CD14-positive monocyte (primary cell): ENCODE results near the gene CBFB. TPM values are rescaled to one million over a fixed set of nuclear protein-coding genes. Genes with fewer than 3 reads are reported as not detected.

Experiments
- DNase-seq, 3 donors: peaks; one replicate each; pipeline ENCODE4 v3.0.0-alpha.2; 2011 to 2022
- H2AFZ ChIP-seq: 2 replicates; pipeline ENCODE4 v1.6.0; 2012; ENCODE audit warnings: mild to moderate bottlenecking, low read depth, low read length, inconsistent platforms; ENCODE audit not compliant: insufficient read depth, poor library complexity, severe bottlenecking
- H3K27ac ChIP-seq, 2 donors: 1 replicate in 1 of 2; 2 replicates in 1 of 2; pipeline ENCODE4 v1.5.1; 2012 to 2013; ENCODE audit warnings: low read length in 2 of 2, control low read depth in 1 of 2, inconsistent platforms in 1 of 2, low read depth in 1 of 2, mild to moderate bottlenecking in 1 of 2
- H3K27me3 ChIP-seq, 2 donors: one replicate each; pipeline versions ENCODE4 v1.6.0 to v1.6.1; 2011 to 2013; ENCODE audit warnings: low read length in 2 of 2; ENCODE audit not compliant: control insufficient read depth in 2 of 2, insufficient read depth in 2 of 2
- H3K36me3 ChIP-seq, 2 donors: replicated peaks in 1 of 2; 1 replicate in 1 of 2; 2 replicates in 1 of 2; pipeline versions ENCODE4 v1.5.1 to v1.6.1; 2012 to 2013; ENCODE audit warnings: low read length in 2 of 2, control low read depth in 1 of 2, inconsistent platforms in 1 of 2, mild to moderate bottlenecking in 1 of 2; ENCODE audit not compliant: insufficient read depth in 2 of 2, control insufficient read depth in 1 of 2
- H3K4me1 ChIP-seq, 2 donors: 1 replicate in 1 of 2; 2 replicates in 1 of 2; pipeline versions ENCODE4 v1.5.1 to v1.6.1; 2012 to 2013; ENCODE audit warnings: low read length in 2 of 2, control low read depth in 1 of 2, inconsistent platforms in 1 of 2, mild to moderate bottlenecking in 1 of 2, moderate library complexity in 1 of 2; ENCODE audit not compliant: insufficient read depth in 2 of 2, control insufficient read depth in 1 of 2
- H3K4me2 ChIP-seq: replicated peaks from 2 replicates; pipeline ENCODE3; 2012; ENCODE audit warnings: low read length, moderate library complexity, mild to moderate bottlenecking; ENCODE audit not compliant: poor library complexity, severe bottlenecking; ENCODE audit errors: extremely low read depth
- H3K4me3 ChIP-seq, 3 experiments: fragments of 200-600 bp in 1 of 3; sonication (generic) in 1 of 3; replicated peaks in 1 of 3; 1 replicate in 2 of 3; 2 replicates in 1 of 3; pipeline ENCODE4 v1.5.1; 2011 to 2013; ENCODE audit warnings: low read length in 3 of 3, mild to moderate bottlenecking in 3 of 3, control low read depth in 2 of 3, low read depth in 2 of 3, inconsistent platforms in 1 of 3, moderate library complexity in 1 of 3
- H3K79me2 ChIP-seq: 2 replicates; pipeline ENCODE4 v1.6.0; 2012; ENCODE audit warnings: mild to moderate bottlenecking, control low read depth, inconsistent platforms, low read length, moderate library complexity; ENCODE audit not compliant: insufficient read depth
- H3K9ac ChIP-seq: 2 replicates; pipeline ENCODE4 v1.6.0; 2017; ENCODE audit warnings: low read length, mild to moderate bottlenecking; ENCODE audit not compliant: insufficient read depth, poor library complexity, severe bottlenecking
- H3K9me3 ChIP-seq, 2 donors: replicated peaks in 1 of 2; 1 replicate in 1 of 2; 2 replicates in 1 of 2; pipeline versions ENCODE4 v1.5.1 to v1.6.1; 2012 to 2013; ENCODE audit warnings: low read length in 2 of 2, control low read depth in 1 of 2; ENCODE audit not compliant: control insufficient read depth in 1 of 2, insufficient read depth in 1 of 2
- H4K20me1 ChIP-seq: 2 replicates; pipeline ENCODE4 v1.6.0; 2012; ENCODE audit warnings: mild to moderate bottlenecking, low read length, control low read depth, moderate library complexity; ENCODE audit not compliant: insufficient read depth
- H3K27ac Mint-ChIP-seq, 7 donors: one replicate each; pipeline ENCODE4 v1.8.0; 2020; ENCODE audit warnings: mild to moderate bottlenecking in 7 of 7, mixed read lengths in 7 of 7, moderate library complexity in 6 of 7, inconsistent platforms in 2 of 7
- H3K27me3 Mint-ChIP-seq, 3 donors: one replicate each; pipeline ENCODE4 v1.8.0; 2021 to 2022; ENCODE audit warnings: low read depth in 3 of 3, mild to moderate bottlenecking in 3 of 3, mixed read lengths in 3 of 3, moderate library complexity in 3 of 3, inconsistent platforms in 1 of 3
- H3K36me3 Mint-ChIP-seq, 2 donors: one replicate each; pipeline ENCODE4 v1.8.0; 2020; ENCODE audit warnings: mixed read lengths in 2 of 2, inconsistent platforms in 1 of 2, mild to moderate bottlenecking in 1 of 2
- H3K4me1 Mint-ChIP-seq: one replicate; pipeline ENCODE4 v1.8.0; 2020; ENCODE audit warnings: mild to moderate bottlenecking, mixed read lengths
- H3K4me3 Mint-ChIP-seq, 2 donors: one replicate each; pipeline ENCODE4 v1.8.0; 2020; ENCODE audit warnings: mild to moderate bottlenecking in 2 of 2, mixed read lengths in 2 of 2, moderate library complexity in 1 of 2
- H3K9me3 Mint-ChIP-seq, 7 donors: one replicate each; pipeline ENCODE4 v1.8.0; 2020 to 2022; ENCODE audit warnings: mixed read lengths in 7 of 7, mild to moderate bottlenecking in 6 of 7, moderate library complexity in 6 of 7, inconsistent platforms in 2 of 7
- WGBS: methylation state at CpG from one replicate; pipeline ENCODE4 v1.1.5; 2013; ENCODE audit warnings: missing lambda C conversion rate; ENCODE audit not compliant: insufficient coverage; 5-methylcytosine and 5-hydroxymethylcytosine counted together
- intact Hi-C, 2 donors: fragments of 100-400 bp; cut with micrococcal nuclease; formaldehyde crosslinking; loops; one replicate each; pipeline versions ENCODE4 v1.15.0 to v1.15.1; 2023
- polyA plus RNA-seq, 3 donors: library from polyadenylated mRNA; depleted of rRNA in 1 of 3; unstranded in 2 of 3; stranded (reverse) in 1 of 3; fragments of 300-500 nt in 2 of 3; fragments of >200 nt in 1 of 3; fragmentation: Illumina TruSeq in 2 of 3; gene quantifications; 1 replicate in 2 of 3; 2 replicates in 1 of 3; pipeline ENCODE4 v1.2.3, GENCODE V29; 2012 to 2021
- TF ChIP-seq, protein P1 (sequence below): fragments of 200-600 bp; IDR thresholded peaks from one replicate; pipeline ENCODE4 v1.8.0; 2022; ENCODE audit warnings: antibody characterized with exemption, mild to moderate bottlenecking

Gene CBFB
- polyA plus RNA-seq, 3 donors: 28.3 to 45.4 (median 29.5) TPM

DNA sequence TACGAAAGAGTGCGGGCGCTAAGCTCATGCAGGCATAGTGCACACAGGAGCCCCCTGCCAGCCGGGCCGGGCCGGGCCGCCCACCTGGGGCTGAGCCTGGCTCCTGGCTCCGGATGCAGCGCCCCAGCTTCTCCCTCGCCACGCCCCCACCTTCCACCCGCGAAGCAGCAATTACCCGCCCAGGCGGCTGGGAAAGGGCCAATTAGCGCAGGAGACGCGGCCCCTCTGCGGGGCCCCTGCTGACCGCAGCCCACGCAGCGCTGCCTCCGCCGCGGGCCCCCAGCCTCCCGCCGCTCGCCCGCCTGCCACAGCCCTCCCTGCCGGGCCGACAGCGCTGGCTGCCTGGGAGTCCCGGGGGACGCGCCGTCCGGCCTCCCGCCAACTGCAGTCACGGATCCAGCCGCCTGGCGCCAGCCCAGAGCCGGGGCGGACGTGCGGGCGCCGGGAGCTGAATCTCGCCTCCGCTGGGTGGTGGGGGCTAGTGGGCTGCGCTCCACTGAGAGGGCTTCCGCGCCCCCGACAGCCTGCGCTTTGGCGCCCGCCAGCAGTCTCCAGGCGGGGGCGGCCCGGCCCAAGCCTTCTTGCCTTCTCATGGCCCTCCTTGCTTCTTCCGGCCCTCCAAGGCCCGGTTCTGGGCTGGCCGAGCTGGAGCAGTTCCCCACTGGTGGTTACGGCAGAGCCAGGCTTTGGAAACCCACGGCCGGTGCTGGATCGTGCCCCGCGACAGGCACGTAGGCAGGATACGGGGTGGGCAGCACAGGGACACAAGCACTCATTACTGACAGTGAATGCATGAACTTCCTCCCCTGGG is 14.9 kb upstream of the CBFB start:
- peaks cover 8 to 14% of the 10 kb centered on the region in 2 donors for H3K4me1 ChIP-seq
- WGBS: under 1% methylated on average over 67 of the region's 70 CpGs
- TF ChIP-seq, protein P1, sequence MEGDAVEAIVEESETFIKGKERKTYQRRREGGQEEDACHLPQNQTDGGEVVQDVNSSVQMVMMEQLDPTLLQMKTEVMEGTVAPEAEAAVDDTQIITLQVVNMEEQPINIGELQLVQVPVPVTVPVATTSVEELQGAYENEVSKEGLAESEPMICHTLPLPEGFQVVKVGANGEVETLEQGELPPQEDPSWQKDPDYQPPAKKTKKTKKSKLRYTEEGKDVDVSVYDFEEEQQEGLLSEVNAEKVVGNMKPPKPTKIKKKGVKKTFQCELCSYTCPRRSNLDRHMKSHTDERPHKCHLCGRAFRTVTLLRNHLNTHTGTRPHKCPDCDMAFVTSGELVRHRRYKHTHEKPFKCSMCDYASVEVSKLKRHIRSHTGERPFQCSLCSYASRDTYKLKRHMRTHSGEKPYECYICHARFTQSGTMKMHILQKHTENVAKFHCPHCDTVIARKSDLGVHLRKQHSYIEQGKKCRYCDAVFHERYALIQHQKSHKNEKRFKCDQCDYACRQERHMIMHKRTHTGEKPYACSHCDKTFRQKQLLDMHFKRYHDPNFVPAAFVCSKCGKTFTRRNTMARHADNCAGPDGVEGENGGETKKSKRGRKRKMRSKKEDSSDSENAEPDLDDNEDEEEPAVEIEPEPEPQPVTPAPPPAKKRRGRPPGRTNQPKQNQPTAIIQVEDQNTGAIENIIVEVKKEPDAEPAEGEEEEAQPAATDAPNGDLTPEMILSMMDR: peak; percentile 41
- intact Hi-C loops: no loop called here
- no peaks in the 10 kb centered on the region for H4K20me1 ChIP-seq
- H3K9me3 ChIP-seq: peaks cover 0 to 7% of the 10 kb centered on the region in 2 donors
- H2AFZ ChIP-seq: peak overlapping the region; percentile 80
- H3K27ac Mint-ChIP-seq: no peak overlapping the region
- peak overlapping the region; percentile 73 for H3K4me2 ChIP-seq
- H3K27me3 Mint-ChIP-seq: peaks cover 45 to 54% (median 49%) of the 10 kb centered on the region in 3 donors
- peak overlapping the region; percentile 64 for H3K9ac ChIP-seq
- peak overlapping the region; percentile 76 to 90 for H3K4me3 Mint-ChIP-seq
- H3K36me3 Mint-ChIP-seq: peaks cover 0 to 3% of the 10 kb centered on the region in 2 donors
- H3K9me3 Mint-ChIP-seq: peaks cover 0 to 7% (median 2%) of the 10 kb centered on the region in 7 donors
- H3K36me3 ChIP-seq: no peaks in the 10 kb centered on the region
- DNase-seq: peak in 2 of 3 donors; percentile 11 to 28
- peak overlapping the region; percentile 21 to 72 (median 29) for H3K4me3 ChIP-seq
- peaks cover 10% of the 10 kb centered on the region for H3K4me1 Mint-ChIP-seq
- H3K27ac ChIP-seq: no peak overlapping the region
- no peaks in the 10 kb centered on the region for H3K79me2 ChIP-seq
- H3K27me3 ChIP-seq: peaks cover 14 to 48% of the 10 kb centered on the region in 2 donors

DNA sequence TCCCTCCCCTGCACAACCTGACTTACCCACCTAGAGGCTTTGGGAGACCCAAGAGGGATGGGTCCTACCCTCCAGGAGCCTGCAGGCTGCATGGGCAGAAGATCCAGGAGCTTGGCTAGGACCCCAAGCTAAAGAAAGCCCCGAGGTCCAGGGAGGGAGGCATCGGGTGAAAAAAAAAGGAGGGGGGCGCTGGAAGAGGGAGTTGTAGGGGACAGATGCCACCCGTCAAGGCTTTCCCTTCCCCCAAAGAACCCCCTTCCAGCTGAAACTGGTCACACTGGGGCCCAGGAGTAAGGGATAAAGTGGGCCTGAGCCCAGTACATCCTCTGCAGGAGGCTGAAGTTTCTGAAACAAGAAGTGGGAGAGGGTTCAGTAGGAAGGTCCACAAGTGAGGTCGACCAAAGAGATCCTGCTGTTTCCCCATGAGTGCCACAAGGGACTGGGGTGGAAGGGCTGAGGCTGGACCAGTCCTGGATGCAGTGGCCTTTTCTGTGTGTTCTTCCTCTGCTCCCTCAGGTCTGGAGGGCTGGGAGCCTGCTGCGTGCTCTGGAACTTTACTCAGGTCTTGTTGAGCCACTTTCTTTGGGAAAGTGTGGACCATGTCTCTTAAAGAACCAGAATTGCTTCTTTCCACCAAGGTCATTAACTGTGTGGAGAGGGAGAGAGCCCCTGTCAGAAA is 14.2 kb upstream of the CBFB start:
- Histone ChIP-seq H3K4me2 (peak overlapping the region; percentile 73), H3K9me3 (peaks cover 0 to 7% of the 10 kb centered on the region in 2 donors), H2AFZ (peak overlapping the region; percentile 80), H3K27me3 (peaks cover 14 to 48% of the 10 kb centered on the region in 2 donors), H3K27ac (no peak overlapping the region), H4K20me1 (no peaks in the 10 kb centered on the region), H3K79me2 (no peaks in the 10 kb centered on the region), H3K9ac (no peak overlapping the region), H3K36me3 (no peaks in the 10 kb centered on the region), H3K4me3 (peak overlapping the region in 2 of 3 experiments; percentile 29 to 72), H3K4me1 (peaks cover 8 to 14% of the 10 kb centered on the region in 2 donors)
- peaks cover 45 to 52% (median 49%) of the 10 kb centered on the region in 3 donors for H3K27me3 Mint-ChIP-seq
- TF ChIP-seq, protein P1: no peak
- DNase-seq: no peak
- intact Hi-C loops: loop anchor here (5.0 kb wide), 1 partner anchor 143 kb away; the partner anchor contains the start of genes FBXL8 (in 2 of the 2) and TRADD (in 2 of the 2)
- peaks cover 0 to 7% (median 2%) of the 10 kb centered on the region in 7 donors for H3K9me3 Mint-ChIP-seq
- peak overlapping the region in 1 of 7 donors; percentile 66 for H3K27ac Mint-ChIP-seq
- peaks cover 10% of the 10 kb centered on the region for H3K4me1 Mint-ChIP-seq
- peaks cover 0 to 3% of the 10 kb centered on the region in 2 donors for H3K36me3 Mint-ChIP-seq
- WGBS: 100% methylated on average over 1 of the region's 6 CpGs
- H3K4me3 Mint-ChIP-seq: peak overlapping the region in 1 of 2 donors; percentile 90
